ENCODE measurements around the gene FASN. TPM values are rescaled to one million over a fixed set of nuclear protein-coding genes. Genes with fewer than 3 reads are reported as not detected.

FASN gene
- polyA plus RNA-seq, 3 donors, result 464 to 3,885 (median 885) TPM

DNA sequence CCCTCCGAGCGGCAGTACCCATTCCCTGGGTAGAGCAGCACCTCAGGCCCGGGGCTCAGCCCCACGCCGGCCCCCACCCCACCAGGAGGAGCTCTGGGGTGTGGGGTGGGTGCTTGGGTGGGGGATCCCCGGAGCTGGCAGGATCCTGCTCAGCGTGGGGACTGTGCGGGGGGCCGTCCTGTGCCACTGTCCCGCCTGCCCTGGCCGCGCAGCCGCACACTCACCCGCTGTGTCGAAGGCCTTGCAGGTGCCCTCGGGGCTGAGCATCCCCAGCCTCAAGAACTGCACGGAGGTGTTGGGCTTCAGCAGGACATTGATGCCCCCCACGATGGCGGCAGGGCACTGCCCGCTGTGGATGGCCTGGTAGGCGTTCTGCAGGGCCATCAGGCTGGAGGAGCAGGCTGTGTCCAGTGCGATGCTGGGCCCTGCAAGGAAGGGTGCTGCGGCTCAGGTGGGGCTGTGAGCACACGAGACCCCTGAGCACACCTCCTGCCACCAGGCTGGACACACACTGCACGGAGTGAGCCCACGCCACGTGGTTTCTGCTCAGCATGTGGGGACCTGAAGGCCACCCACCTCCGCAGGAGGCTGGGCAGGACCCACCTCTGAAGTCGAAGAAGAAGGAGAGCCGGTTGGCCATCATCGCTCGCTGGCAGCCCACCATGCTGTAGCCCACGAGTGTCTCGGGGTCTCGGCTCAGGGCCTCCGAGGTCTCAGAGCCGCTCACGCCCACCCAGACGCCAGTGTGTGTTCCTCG lies 4.9 kb downstream of the FASN start:
- no peak overlapping the region for H3K27ac ChIP-seq (ENCODE audit: low read depth, low read length)
- WGBS, 3 donors, result 87 to 96% (median 91%) methylated on average over 36 to 40 of the region's 40 CpGs

- WGBS, 3 donors, result 83 to 93% (median 93%) methylated on average over 15 to 20 of the region's 20 CpGs
- no peak overlapping the region for H3K27ac ChIP-seq (ENCODE audit: low read depth, low read length)
Observed at GRCh38 chr17:82092628-82092994, 5.4 kb downstream of the FASN start.

DNA sequence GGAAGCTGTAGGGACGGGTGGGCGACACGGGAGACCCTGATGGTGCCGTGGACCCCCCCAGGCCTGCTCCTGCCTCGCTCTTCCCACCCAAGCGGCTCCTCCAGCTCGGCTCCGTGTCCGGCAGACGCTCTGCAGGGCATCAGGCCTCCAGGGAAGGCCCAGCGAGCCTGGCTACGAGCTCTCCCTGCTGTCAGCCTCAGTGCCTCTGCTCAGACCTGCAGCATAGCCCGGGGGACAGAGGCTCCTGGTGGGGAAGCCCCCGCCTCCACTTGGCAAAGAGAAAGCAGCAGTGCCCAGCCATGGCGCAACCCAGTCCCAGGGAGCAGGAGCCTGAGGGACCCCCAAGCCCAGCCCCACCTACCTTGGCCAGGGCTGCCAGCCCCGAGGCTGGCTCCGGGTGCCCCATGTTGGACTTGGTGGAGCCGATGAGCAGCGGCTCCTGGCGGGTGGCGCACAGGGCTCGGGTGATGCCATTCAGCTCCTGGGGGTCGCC lies 5.9 kb downstream of the FASN start:
- 90 to 91% (median 90%) methylated on average over 23 of the region's 23 CpGs for WGBS, 3 donors
- H3K27ac ChIP-seq (ENCODE audit: low read depth, low read length), result no peak overlapping the region

DNA sequence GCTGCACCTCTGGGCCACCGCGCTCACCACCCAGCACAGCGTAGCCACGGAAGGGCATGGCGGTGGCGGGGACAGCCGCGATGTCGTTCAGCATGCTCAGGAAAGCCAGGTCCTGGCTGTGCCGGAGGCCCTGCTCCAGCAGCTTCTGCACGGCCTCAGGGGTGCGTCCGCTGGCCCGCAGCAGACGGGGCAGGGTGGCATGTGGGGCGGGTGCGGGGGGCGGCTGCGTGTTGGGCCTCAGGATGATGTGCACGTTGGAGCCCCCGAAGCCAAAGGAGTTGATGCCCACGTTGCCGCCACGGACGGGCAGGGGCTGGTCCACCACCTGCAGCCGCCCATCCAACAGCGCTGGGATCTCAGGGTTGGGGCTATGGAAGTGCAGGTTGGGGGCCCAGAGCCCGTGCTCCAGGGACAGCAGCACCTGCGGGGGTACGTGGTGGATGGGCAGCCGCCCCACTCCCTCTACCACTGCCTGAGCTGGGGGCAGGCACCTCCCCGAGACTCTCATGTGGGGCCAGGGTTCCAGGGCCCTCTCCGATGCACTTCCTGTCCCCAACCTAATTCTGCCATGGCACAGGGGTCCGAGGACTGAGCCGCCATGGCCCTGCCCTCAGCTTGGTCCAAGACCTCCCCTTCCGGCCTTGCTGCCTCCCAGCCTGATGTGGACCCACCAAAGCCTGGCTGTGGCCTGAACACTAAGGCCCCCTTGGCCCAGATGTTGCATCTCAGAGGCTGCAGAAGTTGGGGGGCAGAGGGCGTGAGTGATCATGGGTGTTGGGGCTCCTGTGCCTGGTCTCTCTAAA lies 6.6 kb downstream of the FASN start:
- H3K27ac ChIP-seq (ENCODE audit: low read depth, low read length), result no peak overlapping the region
- 91 to 96% (median 92%) methylated on average over 35 to 37 of the region's 37 CpGs for WGBS, 3 donors

GRCh38 chr17:82090549-82091263 lies 7.3 kb downstream of the FASN start:
- H3K27ac ChIP-seq (ENCODE audit: low read depth, low read length), result no peak overlapping the region
- WGBS, 3 donors, result 93 to 94% (median 93%) methylated on average over 27 to 29 of the region's 29 CpGs

GRCh38 chr17:82089723-82090548 lies 8.1 kb downstream of the FASN start:
- H3K27ac ChIP-seq (ENCODE audit: low read depth, low read length), result no peak overlapping the region
- whole genome bisulfite sequencing, 3 donors, result 86 to 91% (median 86%) methylated on average over 24 to 29 of the region's 29 CpGs

DNA sequence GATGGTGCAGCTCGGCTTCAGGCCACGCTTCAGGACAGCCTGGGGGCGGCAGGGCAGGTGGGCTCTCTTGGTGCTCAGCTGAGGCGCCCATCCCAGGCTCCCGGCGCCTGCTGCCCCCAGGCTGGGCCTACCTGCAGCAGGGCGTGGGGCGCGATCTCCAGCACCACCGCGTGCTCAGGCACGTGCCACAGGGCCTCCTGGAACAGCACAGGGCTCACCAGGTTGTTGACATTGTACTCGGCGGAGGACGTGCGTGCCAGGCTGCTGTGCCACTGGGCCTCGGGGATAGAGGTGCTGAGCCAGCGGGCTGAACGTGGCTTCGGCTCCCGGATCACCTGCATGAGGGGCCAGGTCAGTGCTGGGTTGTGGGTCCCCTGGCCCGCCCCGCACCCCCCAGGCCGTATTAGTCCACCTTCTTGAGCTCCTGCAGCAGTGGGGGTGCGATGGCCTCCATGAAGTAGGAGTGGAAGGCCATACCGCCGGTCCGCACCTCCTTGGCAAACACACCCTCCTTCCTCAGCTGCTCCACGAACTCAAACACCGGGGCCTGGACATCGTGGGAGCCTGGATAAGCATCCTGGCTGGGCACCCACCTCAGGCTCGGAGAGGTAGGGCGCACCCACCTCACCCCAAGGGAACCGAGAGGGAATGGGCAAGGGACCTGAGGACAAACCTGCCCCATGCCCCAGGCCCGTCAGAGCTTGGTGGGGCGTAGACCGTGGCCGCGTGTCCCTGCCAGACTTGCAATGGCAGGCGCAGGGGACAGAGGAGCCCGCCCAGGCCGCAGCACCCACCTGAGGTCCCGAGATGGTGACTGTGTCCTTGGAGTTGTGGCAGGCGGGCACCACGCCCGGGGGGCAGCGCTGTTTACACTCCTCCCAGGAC lies 9.0 kb downstream of the FASN start:
- no peak overlapping the region for H3K27ac ChIP-seq (ENCODE audit: low read depth, low read length)
- 92 to 94% (median 93%) methylated on average over 42 to 47 of the region's 47 CpGs for WGBS, 3 donors

DNA sequence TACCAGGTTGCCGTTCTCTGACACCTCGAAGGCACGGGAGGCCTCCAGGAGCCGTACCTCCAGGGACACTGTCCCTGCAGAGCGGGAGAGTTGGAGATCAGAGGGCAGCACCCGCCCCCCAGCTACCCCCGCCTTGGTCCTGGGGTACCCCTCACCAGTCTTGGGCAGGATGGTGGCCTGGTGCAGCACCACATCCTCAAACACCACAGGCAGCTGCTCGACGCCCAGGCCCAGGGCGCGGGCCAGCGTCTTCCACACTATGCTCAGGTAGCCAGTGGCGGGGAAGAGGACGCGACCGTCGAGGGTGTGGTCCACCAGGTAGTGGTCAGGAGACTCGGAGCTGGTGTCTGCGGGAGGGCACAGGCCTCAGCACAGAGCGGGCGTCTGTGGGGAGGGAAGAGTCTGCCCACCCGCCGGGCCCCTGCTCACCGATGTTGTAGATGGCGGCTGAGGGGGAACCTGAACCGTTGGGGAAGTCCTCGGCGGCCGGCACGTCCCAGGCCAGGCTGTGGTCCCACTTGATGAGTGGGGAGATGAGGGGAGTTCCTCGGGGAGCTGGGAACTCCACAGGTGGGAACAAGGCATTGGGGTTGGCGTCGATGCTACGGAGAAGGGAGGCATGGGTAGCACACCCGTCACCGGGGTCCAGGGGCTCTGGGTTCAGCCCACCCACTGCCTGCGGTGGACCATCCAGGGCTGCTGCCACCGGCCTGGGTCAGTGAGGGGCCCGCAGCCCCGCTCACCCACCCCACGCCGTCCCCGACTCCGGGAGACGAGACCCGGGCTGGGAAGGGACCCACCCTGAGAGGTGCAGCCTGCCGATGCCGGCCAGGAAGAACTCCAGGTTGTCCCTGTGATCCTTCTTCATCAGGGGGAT lies 9.8 kb downstream of the FASN start:
- WGBS, 3 donors, result 94 to 95% (median 95%) methylated on average over 45 to 48 of the region's 48 CpGs
- H3K27ac ChIP-seq (ENCODE audit: low read depth, low read length), result no peak overlapping the region

GRCh38 chr17:82086941-82087906 lies 10.8 kb downstream of the FASN start:
- 89 to 92% (median 91%) methylated on average over 39 of the region's 39 CpGs for WGBS, 3 donors
- H3K27ac ChIP-seq (ENCODE audit: low read depth, low read length), result no peak overlapping the region

DNA sequence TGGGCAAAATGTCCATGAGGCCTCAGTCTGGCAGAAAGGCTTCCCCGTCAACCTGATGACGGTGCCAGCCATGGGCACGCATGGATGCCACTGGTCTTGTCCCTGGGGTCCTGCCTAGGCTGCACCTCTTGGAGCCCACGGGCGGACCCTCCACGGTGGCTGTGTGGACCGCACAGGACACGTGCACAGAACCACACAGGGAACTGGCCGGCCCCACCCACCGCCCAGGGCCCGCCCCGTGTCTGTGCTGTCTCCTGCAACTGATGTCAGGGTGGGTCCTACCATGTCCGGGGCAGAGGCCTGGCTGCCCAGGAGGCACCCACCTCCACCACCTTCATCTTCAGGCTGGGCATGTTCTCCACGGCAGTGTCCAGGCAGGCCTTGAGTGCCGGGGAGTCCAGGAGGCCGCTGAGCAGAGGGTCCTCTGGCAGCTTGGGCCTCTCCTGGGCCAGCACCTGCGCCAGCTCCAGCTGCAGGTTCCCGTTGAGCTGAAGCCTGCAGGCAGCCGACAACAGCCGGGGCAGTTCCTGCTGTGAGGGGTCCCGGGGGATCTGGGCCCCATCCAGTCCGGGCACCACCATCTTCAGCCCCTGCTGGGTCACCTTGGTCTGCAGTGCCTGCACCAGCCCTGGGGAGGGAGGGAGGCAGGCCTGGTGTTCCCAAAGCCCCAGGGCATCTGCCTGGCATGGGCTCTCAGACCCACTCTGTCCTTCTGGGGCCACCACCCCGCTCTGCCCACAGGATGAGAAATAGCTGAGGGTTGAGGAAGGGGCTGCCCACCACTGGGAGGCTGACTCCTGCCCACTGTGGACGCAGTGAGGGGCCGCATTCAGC lies 11.9 kb downstream of the FASN start:
- H3K27ac ChIP-seq (ENCODE audit: low read depth, low read length), result no peak overlapping the region
- 85 to 93% (median 87%) methylated on average over 25 of the region's 25 CpGs for WGBS, 3 donors

GRCh38 chr17:82085031-82085861 lies 12.8 kb downstream of the FASN start:
- 85 to 92% (median 89%) methylated on average over 43 to 49 of the region's 49 CpGs for WGBS, 3 donors
- no peak overlapping the region for H3K27ac ChIP-seq (ENCODE audit: low read depth, low read length)

GRCh38 chr17:82084373-82085030 lies 13.5 kb downstream of the FASN start:
- no peak overlapping the region for H3K27ac ChIP-seq (ENCODE audit: low read depth, low read length)
- WGBS, 3 donors, result 92 to 93% (median 92%) methylated on average over 29 to 31 of the region's 31 CpGs

All from adipose tissue (tissue), 3 donors.